GM21381 (cell line): ENCODE results near the gene POGK.
A peak's percentile ranks its signal among the peaks of the same experiment; 100 is the strongest.
"Not testable (repeated sequence)": the region's sequence is repeated elsewhere in the genome, so short reads cannot be mapped to it uniquely, and the experiment has no call there.

Experiments used
- ATAC-seq: cut with Tn5 transposase; IDR thresholded peaks from one replicate; pipeline ENCODE4 v1.9.1; 2021; ENCODE audit warnings: mild to moderate bottlenecking, moderate library complexity; ENCODE audit not compliant: unreplicated experiment

The POGK gene

GRCh38 chr1:166838766-166839599 is at the start of gene POGK:
POGK (plus strand) TSS chr1:166839475; CDS start chr1:166840957, 1,482 bp downstream.
- peak; percentile 97 for ATAC-seq

GRCh38 chr1:166796620-166797236 is 42.5 kb upstream of the POGK start:
- ATAC-seq, result no peak

- no peak for ATAC-seq
Measured at GRCh38 chr1:166808952-166809351, 30.3 kb upstream of the POGK start.

- no peak for ATAC-seq
Measured at GRCh38 chr1:166811691-166812090, 27.6 kb upstream of the POGK start.

- no peak for ATAC-seq
Measured at GRCh38 chr1:166813508-166814223, 25.6 kb upstream of the POGK start.

GRCh38 chr1:166814611-166815010 is 24.7 kb upstream of the POGK start:
- ATAC-seq, result no peak

- no peak for ATAC-seq
Measured at GRCh38 chr1:166819974-166820373, 19.3 kb upstream of the POGK start.

- no peak for ATAC-seq
Measured at GRCh38 chr1:166822385-166822784, 16.9 kb upstream of the POGK start.

- no peak for ATAC-seq
Measured at GRCh38 chr1:166827426-166827825, 11.8 kb upstream of the POGK start.

- ATAC-seq, result not testable (repeated sequence)
Measured at GRCh38 chr1:166829762-166830161, 9.5 kb upstream of the POGK start.

- no peak for ATAC-seq
Measured at GRCh38 chr1:166836733-166837132, 2.5 kb upstream of the POGK start.

GRCh38 chr1:166839600-166840308 is 479 bp downstream of the POGK start:
- ATAC-seq, result peak; percentile 35

- ATAC-seq, result no peak
Measured at GRCh38 chr1:166840309-166841274, 1.3 kb downstream of the POGK start.

GRCh38 chr1:166843322-166843721 is 4.0 kb downstream of the POGK start:
- no peak for ATAC-seq

GRCh38 chr1:166843769-166844596 is 4.7 kb downstream of the POGK start:
- ATAC-seq, result no peak

- ATAC-seq, result no peak
Measured at GRCh38 chr1:166844791-166845190, 5.5 kb downstream of the POGK start.

- ATAC-seq, result no peak
Measured at GRCh38 chr1:166848193-166848592, 8.9 kb downstream of the POGK start.

GRCh38 chr1:166849135-166849534 is 9.9 kb downstream of the POGK start:
- no peak for ATAC-seq

- no peak for ATAC-seq
Measured at GRCh38 chr1:166852918-166853317, 13.6 kb downstream of the POGK start.
